ENCODE results near the gene PIM2.

Gene PIM2

DNA sequence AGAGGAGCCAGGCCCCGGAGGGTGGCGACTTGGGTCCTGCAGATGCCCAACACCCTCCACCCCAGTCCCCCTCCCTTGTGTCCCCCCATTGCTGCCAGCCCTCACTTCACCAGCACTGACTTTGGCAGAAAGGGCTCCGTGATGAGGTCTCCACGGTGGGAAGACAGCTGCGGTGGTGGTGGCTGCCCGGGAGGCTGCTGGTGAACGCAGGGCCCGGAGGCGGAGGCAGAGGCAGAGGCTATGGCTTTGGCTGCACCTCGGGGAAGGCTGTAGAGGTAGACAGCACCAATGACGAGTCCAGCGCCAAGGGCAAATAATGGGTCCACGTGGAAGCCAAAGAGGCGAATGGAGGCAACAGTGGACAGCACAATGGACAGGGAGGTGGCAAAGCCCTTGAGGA, 14.2 kb downstream of the PIM2 start:
- H3K4me3 ChIP-seq (ENCODE audit: low read depth, low read length), result no peak overlapping the region
- TF ChIP-seq, protein P1, sequence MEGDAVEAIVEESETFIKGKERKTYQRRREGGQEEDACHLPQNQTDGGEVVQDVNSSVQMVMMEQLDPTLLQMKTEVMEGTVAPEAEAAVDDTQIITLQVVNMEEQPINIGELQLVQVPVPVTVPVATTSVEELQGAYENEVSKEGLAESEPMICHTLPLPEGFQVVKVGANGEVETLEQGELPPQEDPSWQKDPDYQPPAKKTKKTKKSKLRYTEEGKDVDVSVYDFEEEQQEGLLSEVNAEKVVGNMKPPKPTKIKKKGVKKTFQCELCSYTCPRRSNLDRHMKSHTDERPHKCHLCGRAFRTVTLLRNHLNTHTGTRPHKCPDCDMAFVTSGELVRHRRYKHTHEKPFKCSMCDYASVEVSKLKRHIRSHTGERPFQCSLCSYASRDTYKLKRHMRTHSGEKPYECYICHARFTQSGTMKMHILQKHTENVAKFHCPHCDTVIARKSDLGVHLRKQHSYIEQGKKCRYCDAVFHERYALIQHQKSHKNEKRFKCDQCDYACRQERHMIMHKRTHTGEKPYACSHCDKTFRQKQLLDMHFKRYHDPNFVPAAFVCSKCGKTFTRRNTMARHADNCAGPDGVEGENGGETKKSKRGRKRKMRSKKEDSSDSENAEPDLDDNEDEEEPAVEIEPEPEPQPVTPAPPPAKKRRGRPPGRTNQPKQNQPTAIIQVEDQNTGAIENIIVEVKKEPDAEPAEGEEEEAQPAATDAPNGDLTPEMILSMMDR (IDR thresholded peaks at IDR 0.05; ENCODE audit: low read depth, low read length, missing control alignments), result no peak
- DNase-seq (ENCODE audit: low read depth), result no peak

DNA sequence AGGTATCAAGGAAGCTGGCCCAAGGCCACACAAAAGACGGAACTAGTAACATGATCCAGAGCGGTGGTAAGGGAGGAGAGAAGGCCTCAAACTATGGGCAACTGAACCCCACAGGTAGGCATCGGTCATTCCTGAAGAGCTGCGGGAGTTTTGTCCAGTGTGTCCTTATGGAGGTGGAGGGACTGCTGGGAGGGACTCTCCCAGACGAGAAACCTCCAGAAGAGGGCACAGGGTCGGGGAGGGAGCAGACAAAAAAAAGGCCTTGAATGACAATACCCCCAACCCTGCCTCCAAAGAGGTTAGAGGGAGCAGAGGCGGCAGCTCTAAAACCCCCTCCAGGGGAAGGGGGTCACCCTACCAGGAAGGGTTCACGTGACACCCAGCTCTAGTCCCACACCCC, 14.6 kb downstream of the PIM2 start:
- TF ChIP-seq, protein P1 (IDR thresholded peaks at IDR 0.05; ENCODE audit: low read depth, low read length, missing control alignments), result no peak
- no peak overlapping the region for H3K4me3 ChIP-seq (ENCODE audit: low read depth, low read length)
- no peak for DNase-seq (ENCODE audit: low read depth)

GRCh38 chrX:48903290-48903689, 15.5 kb downstream of the PIM2 start:
- TF ChIP-seq, protein P1 (IDR thresholded peaks at IDR 0.05; ENCODE audit: low read depth, low read length, missing control alignments), result no peak

GRCh38 chrX:48902776-48903175, 16.0 kb downstream of the PIM2 start:
- H3K4me3 ChIP-seq (ENCODE audit: low read depth, low read length), result no peak overlapping the region
- no peak for DNase-seq (ENCODE audit: low read depth)
- TF ChIP-seq, protein P1 (IDR thresholded peaks at IDR 0.05; ENCODE audit: low read depth, low read length, missing control alignments), result no peak

More at GRCh38 chrX:48903290-48903689, 15.5 kb downstream of the PIM2 start:
- no peak overlapping the region for H3K4me3 ChIP-seq (ENCODE audit: low read depth, low read length)
- no peak for DNase-seq (ENCODE audit: low read depth)

DNA sequence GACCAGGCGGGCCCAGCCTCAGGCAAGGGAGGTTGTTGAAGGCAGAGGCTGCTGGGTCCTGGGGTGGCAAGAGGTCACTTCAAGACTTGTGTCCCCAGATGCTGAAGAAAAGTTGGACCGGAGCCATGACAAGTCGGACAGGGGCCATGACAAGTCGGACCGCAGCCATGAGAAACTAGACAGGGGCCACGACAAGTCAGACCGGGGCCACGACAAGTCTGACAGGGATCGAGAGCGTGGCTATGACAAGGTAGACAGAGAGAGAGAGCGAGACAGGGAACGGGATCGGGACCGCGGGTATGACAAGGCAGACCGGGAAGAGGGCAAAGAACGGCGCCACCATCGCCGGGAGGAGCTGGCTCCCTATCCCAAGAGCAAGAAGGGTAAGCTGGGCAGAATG, 16.7 kb downstream of the PIM2 start:
- TF ChIP-seq, protein P1 (IDR thresholded peaks at IDR 0.05; ENCODE audit: low read depth, low read length, missing control alignments), result no peak
- DNase-seq (ENCODE audit: low read depth), result no peak
- no peak overlapping the region for H3K4me3 ChIP-seq (ENCODE audit: low read depth, low read length)

DNA sequence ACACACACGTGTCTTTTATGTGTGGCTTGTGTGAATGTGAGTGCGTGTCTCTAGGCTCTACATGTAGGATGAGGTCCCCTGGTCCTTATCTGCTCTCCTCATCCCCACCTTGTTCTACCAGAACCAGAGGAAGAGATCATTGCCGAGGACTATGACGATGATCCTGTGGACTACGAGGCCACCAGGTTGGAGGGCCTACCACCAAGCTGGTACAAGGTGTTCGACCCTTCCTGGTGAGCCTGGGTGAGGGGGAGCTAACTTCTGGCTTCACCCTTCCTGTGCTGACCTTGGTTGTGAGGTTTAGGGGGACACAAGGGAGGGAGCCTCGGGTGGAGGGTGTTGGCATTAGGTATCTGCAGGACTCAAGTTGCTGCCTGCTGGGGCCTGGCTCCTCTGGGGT, 17.8 kb downstream of the PIM2 start:
- no peak for DNase-seq (ENCODE audit: low read depth)
- no peak overlapping the region for H3K4me3 ChIP-seq (ENCODE audit: low read depth, low read length)
- TF ChIP-seq, protein P1 (IDR thresholded peaks at IDR 0.05; ENCODE audit: low read depth, low read length, missing control alignments), result no peak

DNA sequence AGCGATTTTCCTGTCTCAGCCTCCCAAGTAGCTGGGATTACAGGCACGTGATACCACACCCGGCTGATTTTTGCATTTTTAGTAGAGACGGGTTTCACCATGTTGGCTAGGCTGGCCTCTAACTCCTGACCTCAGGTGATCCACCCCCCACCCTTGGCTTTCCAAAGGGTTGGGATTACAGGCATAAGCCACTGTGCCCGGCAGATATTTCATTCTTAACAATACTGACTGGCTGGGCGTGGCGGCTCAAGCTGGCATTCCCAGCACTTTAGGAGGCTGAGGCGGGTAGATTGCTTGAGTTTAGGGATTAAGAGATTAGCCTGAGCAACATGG, 19.8 kb downstream of the PIM2 start:
- DNase-seq (ENCODE audit: low read depth), result no peak
- H3K4me3 ChIP-seq (ENCODE audit: low read depth, low read length), result peak overlapping the region; percentile 91; the same call in 1 of the 2 replicates
- TF ChIP-seq, protein P1 (IDR thresholded peaks at IDR 0.05; ENCODE audit: low read depth, low read length, missing control alignments), result no peak
